OCI-LY3 (cell line): ENCODE results near the gene UTP14C.

ENCODE experiments used
- H2AFZ ChIP-seq: fragments of 200-600, 300-600 bp; shearing (Covaris generic); 2 replicates; pipeline ENCODE4 v1.6.0; 2014; ENCODE audit warnings: antibody characterized with exemption, low read depth, low read length
- H3K27ac ChIP-seq: fragments of 200-600, 300-600 bp; sonication (generic); 2 replicates; pipeline ENCODE4 v1.5.1; 2014; ENCODE audit warnings: mild to moderate bottlenecking, low read length, moderate library complexity, mixed read lengths
- H3K27me3 ChIP-seq: fragments of 200-600, 300-600 bp; sonication (generic); 2 replicates; pipeline ENCODE4 v1.6.1; 2014; ENCODE audit warnings: low read depth, low read length, mixed read lengths
- H3K36me3 ChIP-seq: fragments of 200-600, 300-600 bp; sonication (generic); replicated peaks from 2 replicates; pipeline ENCODE3; 2014; ENCODE audit warnings: low read depth, low read length, mixed read lengths
- H3K4me1 ChIP-seq: fragments of 300-600, 200-600 bp; sonication (generic); 2 replicates; pipeline ENCODE4 v1.6.1; 2014; ENCODE audit warnings: low read length, mixed read lengths
- H3K4me2 ChIP-seq: fragments of 200-600, 300-600 bp; sonication (generic); 2 replicates; pipeline ENCODE4 v1.6.1; 2014; ENCODE audit warnings: low read length, mixed read lengths
- H3K4me3 ChIP-seq: fragments of 300-600, 200-600 bp; sonication (generic); 2 replicates; pipeline ENCODE4 v1.5.1; 2014; ENCODE audit warnings: antibody characterized with exemption, mild to moderate bottlenecking, low read length, moderate library complexity
- H3K79me2 ChIP-seq: fragments of 300-600, 200-600 bp; shearing (Covaris generic); 2 replicates; pipeline ENCODE4 v1.6.1; 2014; ENCODE audit warnings: mild to moderate bottlenecking, low read length, mixed read lengths
- H3K9ac ChIP-seq: fragments of 300-600, 200-600 bp; shearing (Covaris generic); 2 replicates; pipeline ENCODE4 v1.6.0; 2014; ENCODE audit warnings: mild to moderate bottlenecking, low read length, moderate library complexity
- H3K9me3 ChIP-seq: fragments of 200-600, 300-600 bp; shearing (Covaris generic); 2 replicates; pipeline ENCODE4 v1.6.1; 2014; ENCODE audit warnings: low read length, mixed read lengths; ENCODE audit not compliant: insufficient read depth
- H4K20me1 ChIP-seq: fragments of 200-600, 300-600 bp; sonication (generic); 2 replicates; pipeline ENCODE4 v1.6.1; 2016; ENCODE audit warnings: low read length, mixed read lengths; ENCODE audit not compliant: insufficient read depth
- EZH2phosphoT487 ChIP-seq: fragments of 200-600 bp; shearing (Covaris generic); IDR thresholded peaks from 2 replicates; pipeline ENCODE4 v1.6.1; 2018; ENCODE audit warnings: antibody characterized with exemption, mixed run types, low read depth
- TF ChIP-seq, protein P1 (sequence below): fragments of 200-600, 300-600 bp; sonication (generic); IDR thresholded peaks from 2 replicates; pipeline ENCODE4 v1.5.1; 2014; ENCODE audit warnings: antibody characterized with exemption, low read length, low read depth

Gene UTP14C

GRCh38 chr13:52004511-52005170 is 19.9 kb upstream of the UTP14C start:
- H3K36me3 ChIP-seq = no peaks in the 10 kb centered on the region
- TF ChIP-seq EZH2phosphoT487 = no peak
- TF ChIP-seq, protein P1, sequence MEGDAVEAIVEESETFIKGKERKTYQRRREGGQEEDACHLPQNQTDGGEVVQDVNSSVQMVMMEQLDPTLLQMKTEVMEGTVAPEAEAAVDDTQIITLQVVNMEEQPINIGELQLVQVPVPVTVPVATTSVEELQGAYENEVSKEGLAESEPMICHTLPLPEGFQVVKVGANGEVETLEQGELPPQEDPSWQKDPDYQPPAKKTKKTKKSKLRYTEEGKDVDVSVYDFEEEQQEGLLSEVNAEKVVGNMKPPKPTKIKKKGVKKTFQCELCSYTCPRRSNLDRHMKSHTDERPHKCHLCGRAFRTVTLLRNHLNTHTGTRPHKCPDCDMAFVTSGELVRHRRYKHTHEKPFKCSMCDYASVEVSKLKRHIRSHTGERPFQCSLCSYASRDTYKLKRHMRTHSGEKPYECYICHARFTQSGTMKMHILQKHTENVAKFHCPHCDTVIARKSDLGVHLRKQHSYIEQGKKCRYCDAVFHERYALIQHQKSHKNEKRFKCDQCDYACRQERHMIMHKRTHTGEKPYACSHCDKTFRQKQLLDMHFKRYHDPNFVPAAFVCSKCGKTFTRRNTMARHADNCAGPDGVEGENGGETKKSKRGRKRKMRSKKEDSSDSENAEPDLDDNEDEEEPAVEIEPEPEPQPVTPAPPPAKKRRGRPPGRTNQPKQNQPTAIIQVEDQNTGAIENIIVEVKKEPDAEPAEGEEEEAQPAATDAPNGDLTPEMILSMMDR = 0 out of 2 replicates have a peak, but pooled peaks have one; percentile 3
- H3K4me1 ChIP-seq = peaks cover 3% of the 10 kb centered on the region; the same call in 1 of the 2 replicates
- H3K4me2 ChIP-seq = no peak overlapping the region
- no peaks in the 10 kb centered on the region for H3K79me2 ChIP-seq
- H3K27ac ChIP-seq = no peak overlapping the region
- no peaks in the 10 kb centered on the region for H4K20me1 ChIP-seq
- H3K9me3 ChIP-seq = no peaks in the 10 kb centered on the region
- peaks cover 6% of the 10 kb centered on the region for H3K27me3 ChIP-seq
- no peak overlapping the region for H3K9ac ChIP-seq
- no peak overlapping the region for H3K4me3 ChIP-seq
- H2AFZ ChIP-seq = no peak overlapping the region

- Histone ChIP-seq H3K27ac (no peak overlapping the region), H3K4me2 (no peak overlapping the region), H3K9me3 (no peaks in the 10 kb centered on the region), H3K27me3 (peaks cover 14% of the 10 kb centered on the region), H4K20me1 (no peaks in the 10 kb centered on the region), H3K9ac (no peak overlapping the region), H3K36me3 (no peaks in the 10 kb centered on the region), H2AFZ (no peak overlapping the region), H3K4me1 (peaks cover 6% of the 10 kb centered on the region), H3K4me3 (no peak overlapping the region), H3K79me2 (no peaks in the 10 kb centered on the region)
- TF ChIP-seq, protein P1 = no peak
- no peak for TF ChIP-seq EZH2phosphoT487
Measured at GRCh38 chr13:52005841-52006522, 18.5 kb upstream of the UTP14C start.

DNA sequence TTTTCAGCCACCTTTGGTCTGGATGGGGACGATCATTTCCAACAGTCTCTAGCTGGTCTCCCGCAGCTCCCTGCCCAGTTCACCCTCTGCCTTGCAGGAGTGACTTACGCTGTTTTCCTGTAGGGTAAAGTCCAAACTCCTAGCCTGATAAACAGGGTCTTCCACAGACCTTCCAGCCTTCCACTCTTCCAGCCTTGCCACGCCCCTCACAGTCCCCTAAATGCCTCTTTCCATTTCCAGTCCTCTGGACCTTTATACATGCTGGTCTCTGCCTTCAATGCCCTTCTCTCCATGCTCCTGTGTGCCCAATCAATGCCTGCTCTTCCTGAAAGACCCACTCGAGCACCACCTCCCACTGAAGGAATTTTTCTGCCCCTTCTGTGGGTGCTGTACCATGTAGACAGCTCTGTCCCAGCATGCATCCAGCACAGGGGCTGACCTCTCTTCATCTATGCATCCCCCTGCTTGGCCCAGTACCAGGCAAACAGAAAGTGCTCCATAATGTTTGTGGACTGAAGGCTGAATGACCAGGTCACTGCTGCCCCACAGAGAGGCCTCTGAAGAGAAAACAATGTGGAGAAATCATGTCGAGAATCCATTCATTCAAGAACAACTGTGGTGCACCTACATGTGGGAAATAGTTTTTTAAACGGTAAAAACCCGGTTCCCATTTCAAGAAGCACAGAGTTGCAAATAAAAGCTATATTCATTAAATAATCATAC is 17.8 kb upstream of the UTP14C start:
- H3K4me3 ChIP-seq = no peak overlapping the region
- TF ChIP-seq, protein P1 = no peak
- H3K27ac ChIP-seq = no peak overlapping the region
- no peak overlapping the region for H2AFZ ChIP-seq
- no peaks in the 10 kb centered on the region for H3K9me3 ChIP-seq
- H3K36me3 ChIP-seq = no peaks in the 10 kb centered on the region
- H3K79me2 ChIP-seq = no peaks in the 10 kb centered on the region
- peaks cover 17% of the 10 kb centered on the region for H3K27me3 ChIP-seq
- no peak overlapping the region for H3K9ac ChIP-seq
- no peak overlapping the region for H3K4me2 ChIP-seq
- H3K4me1 ChIP-seq = peaks cover 5% of the 10 kb centered on the region; the same call in 1 of the 2 replicates
- no peaks in the 10 kb centered on the region for H4K20me1 ChIP-seq

GRCh38 chr13:52009946-52010345 is 14.5 kb upstream of the UTP14C start:
- TF ChIP-seq, protein P1 = no peak
- TF ChIP-seq EZH2phosphoT487 = no peak
- peaks cover 13% of the 10 kb centered on the region for H3K4me1 ChIP-seq
- peaks cover 27% of the 10 kb centered on the region for H3K79me2 ChIP-seq
- no peaks in the 10 kb centered on the region for H3K9me3 ChIP-seq
- no peak overlapping the region for H3K27ac ChIP-seq
- no peaks in the 10 kb centered on the region for H4K20me1 ChIP-seq
- no peak overlapping the region for H2AFZ ChIP-seq
- H3K36me3 ChIP-seq = no peaks in the 10 kb centered on the region
- no peak overlapping the region for H3K4me2 ChIP-seq
- H3K4me3 ChIP-seq = no peak overlapping the region
- peaks cover 17% of the 10 kb centered on the region for H3K27me3 ChIP-seq
- H3K9ac ChIP-seq = no peak overlapping the region
